G401 (cell line): ENCODE measurements around the gene TTLL8. TPM values are rescaled to one million over a fixed set of nuclear protein-coding genes. Genes with fewer than 3 reads are reported as not detected.

ENCODE experiments used
- DNase-seq: peaks from one replicate; pipeline ENCODE4 v3.0.0-alpha.2; 2015; ENCODE audit warnings: low spot score
- in situ Hi-C: cut with HindIII; loops from 2 replicates; pipeline ENCODE4 v1.10.0; 2016; ENCODE audit warnings: low sequenced_read_pairs, mixed read lengths
- total RNA-seq: library from RNA; depleted of rRNA; stranded (reverse); fragments of >200 nt; shearing (Covaris generic); gene quantifications from 2 replicates; pipeline ENCODE4 v1.2.3, GENCODE V29; 2014

Gene TTLL8
- total RNA-seq, 1 experiment from 2014 or later, result not detected

GRCh38 chr22:50084080-50084477 is 26.0 kb upstream of the TTLL8 start:
- in situ Hi-C loops, result no loop called here

GRCh38 chr22:50083462-50084079 is 25.5 kb upstream of the TTLL8 start:
- DNase-seq, result no peak
- in situ Hi-C loops, result no loop called here

More at GRCh38 chr22:50084080-50084477, 26.0 kb upstream of the TTLL8 start:
- no peak for DNase-seq

- in situ Hi-C loops, result no loop called here
- no peak for DNase-seq
Observed at GRCh38 chr22:50082961-50083461, 24.9 kb upstream of the TTLL8 start.

DNA sequence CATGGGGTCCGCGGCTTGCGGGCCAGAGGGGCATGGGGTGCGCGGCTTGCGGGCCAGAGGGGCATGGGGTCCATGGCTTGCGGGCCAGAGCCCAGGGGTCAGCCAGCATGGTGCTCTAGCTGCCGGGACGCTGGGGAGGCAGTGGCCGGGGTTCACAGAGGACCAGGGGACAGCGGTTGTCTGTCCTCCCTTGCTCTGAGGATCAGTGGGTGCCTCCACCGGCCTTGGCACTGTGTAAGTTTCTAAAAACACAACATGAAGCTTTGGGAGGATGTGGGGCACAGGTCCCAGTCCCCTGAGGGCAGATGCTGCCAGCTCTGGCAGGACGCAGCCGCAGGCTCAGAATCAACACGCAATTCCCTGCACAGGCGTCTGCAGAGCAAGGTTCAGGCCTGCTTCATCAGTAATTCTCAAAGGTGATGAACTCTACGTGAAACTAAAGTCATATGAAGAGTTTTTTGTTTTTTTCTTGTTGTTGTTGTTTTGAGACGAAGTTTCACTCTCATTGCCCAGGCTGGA is 24.2 kb upstream of the TTLL8 start:
- DNase-seq, result no peak
- in situ Hi-C loops, result no loop called here

DNA sequence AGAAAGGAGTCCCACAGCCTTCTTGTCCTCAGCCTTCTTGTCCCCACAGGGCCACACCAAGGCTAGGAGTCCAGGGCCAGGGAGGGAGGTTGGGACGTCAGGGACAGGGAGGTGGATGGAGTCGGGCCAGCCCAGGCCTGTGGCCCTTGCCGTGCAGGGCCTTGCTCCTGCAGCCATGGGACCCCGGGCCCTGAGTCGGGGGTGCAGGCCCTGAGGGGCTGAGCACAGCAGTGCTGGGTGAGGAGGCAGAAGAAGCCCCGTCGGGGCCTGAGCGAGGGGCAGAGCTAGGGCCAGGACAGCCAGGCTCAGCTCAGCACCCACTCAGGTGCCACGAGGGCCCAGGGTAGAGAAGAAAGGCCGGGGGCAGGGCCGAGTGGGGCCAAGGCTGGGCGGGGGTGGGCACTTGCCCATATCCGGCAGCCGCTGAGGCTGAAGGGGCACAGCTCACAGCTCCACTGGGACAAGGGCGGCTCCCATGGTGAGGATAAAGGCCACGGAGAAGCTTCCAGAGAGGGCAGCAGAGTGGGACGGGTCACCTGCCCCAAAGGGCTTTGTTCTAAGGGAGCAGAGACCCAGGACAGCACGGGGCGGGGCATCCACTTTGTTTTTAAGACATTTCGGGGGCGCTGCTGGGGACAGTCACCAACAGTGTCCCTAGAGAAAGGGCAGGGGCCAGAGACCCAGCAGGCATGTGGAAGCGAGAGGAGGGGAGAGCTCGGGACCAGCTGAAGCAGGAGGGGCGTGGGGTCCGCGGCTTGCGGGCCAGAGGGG is 23.5 kb upstream of the TTLL8 start:
- no peak for DNase-seq
- in situ Hi-C loops, result no loop called here

GRCh38 chr22:50080077-50080465 is 22.0 kb upstream of the TTLL8 start:
- DNase-seq, result no peak
- in situ Hi-C loops, result no loop called here

DNA sequence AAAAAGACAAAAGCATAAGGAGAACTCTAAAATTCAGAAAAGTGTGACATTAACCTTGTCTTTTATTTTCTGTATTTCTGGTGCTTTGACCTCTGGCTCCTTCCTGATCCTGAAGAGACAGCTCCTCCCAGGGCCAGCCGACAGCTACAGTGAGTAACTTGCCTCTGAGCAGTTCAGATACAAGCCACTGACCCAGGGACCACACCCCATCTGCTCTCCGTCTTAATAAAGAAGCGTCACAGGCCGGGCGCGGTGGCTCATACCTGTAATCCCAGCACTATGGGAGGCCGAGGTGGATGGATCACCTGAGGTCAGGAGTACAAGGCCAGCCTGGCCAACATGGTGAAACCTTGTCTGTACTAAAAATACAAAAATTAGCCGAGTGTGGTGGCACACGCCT is 20.7 kb upstream of the TTLL8 start:
- in situ Hi-C loops, result no loop called here
- no peak for DNase-seq

DNA sequence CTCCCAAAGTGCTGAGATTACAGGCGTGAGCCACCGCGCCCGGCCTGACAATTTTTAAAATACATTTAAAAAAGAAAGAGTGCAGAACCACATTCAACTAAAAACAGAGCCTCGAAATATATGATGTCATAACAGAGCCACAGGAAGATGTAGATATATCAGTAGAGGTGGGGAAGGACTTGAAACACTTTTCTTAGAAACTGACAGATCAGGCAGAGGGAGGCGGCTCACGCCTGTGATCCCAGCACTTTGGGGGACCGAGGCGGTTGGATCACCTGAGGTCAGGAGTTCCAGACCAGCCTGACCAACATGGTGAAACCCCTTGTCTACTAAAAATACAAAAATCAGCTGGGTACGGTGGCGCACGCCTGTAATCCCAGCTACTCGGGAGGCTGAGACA is 20.1 kb upstream of the TTLL8 start:
- in situ Hi-C loops, result no loop called here
- no peak for DNase-seq

DNA sequence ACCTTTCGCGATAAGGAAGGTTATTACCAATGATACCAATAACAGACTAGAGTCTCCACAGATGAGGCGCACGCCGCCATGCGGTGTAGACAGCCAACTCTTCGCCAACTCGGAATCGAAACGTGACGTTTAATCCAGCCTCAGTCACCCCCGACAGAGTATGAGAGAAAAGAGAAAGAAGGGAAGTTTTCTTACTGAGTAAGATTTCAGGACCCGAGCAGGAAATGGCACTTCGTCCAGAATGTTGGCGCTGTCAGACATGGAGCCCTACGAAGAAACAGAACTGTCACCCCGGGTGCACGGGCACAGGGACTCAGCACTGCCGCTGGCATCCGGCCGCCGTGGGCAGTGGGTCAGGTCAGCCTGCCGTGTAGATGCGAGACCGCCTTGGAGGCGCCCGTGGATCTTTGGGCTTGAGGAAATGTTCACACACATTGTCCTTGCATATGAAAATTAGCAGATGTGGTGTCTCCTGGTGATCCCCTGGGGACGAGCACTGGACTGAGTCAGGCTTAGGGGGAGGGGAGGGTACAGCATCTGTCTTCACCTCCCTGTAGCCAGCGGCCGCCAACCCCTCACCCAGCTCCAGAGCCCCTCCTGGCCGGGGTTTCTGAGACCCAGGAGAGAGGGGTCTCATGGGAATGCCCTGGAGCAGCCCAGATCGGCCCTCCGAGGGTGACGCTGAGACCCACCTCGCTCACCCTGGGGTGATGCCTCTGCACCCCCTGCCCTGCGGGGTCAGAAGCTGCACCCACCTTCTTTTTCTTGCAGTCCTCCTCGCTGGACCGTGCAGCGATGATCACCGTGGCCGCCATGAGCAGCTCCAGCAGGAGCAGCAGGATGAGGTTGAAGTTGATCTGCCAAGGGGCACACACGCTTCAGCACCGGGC is 18.8 kb upstream of the TTLL8 start:
- in situ Hi-C loops, result no loop called here
- DNase-seq, result no peak

DNA sequence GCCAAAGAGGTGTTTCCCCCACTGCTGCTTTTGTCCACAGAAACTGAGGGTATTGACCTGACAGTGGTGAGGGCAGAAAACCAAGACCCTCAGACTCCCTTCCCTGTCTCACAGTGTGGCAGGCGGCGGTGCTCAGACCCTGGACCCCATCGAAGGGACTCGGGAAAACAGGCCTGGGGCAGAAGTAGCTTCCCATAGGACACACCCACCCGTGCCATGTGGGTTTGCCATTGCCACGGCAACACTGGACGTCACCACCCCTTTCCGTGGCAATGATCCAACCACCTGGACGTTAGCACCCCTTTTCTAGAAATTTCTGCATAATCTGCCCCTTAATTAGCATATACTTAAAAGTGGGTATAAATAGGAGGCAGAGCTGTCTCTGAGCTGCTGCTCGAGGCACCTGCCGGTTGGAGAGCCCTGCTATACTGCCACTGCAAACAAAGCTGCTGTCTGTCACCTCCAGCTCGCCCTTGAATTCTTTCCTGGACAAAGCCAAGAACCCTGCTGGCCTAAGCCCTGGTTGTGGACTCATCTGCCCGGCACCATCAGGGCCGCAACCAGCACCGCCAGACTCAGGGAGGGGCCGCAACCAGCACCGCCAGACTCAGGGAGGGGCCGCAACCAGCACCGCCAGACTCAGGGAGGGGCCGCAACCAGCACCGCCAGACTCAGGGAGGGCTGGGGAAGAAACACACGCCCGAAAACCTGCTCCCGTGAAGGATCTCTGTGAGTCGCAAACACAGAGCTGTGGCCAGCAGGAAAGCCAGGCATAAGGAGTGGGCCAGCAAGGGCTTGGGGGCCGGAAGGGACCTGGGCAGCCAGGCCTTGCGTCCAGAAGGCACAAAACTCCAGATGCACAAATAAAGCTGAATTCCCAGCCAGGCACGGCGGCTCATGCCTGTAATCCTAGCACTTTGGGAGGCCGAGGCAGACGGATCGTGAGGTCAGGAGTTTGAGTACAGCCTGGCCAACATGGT is 16.7 kb upstream of the TTLL8 start:
- DNase-seq, result peak; percentile 58

GRCh38 chr22:50074056-50074455 is 16.0 kb upstream of the TTLL8 start:
- in situ Hi-C loops, result no loop called here
- no peak for DNase-seq

More for the DNA sequence above, 16.7 kb upstream of the TTLL8 start:
- in situ Hi-C loops, result no loop called here

DNA sequence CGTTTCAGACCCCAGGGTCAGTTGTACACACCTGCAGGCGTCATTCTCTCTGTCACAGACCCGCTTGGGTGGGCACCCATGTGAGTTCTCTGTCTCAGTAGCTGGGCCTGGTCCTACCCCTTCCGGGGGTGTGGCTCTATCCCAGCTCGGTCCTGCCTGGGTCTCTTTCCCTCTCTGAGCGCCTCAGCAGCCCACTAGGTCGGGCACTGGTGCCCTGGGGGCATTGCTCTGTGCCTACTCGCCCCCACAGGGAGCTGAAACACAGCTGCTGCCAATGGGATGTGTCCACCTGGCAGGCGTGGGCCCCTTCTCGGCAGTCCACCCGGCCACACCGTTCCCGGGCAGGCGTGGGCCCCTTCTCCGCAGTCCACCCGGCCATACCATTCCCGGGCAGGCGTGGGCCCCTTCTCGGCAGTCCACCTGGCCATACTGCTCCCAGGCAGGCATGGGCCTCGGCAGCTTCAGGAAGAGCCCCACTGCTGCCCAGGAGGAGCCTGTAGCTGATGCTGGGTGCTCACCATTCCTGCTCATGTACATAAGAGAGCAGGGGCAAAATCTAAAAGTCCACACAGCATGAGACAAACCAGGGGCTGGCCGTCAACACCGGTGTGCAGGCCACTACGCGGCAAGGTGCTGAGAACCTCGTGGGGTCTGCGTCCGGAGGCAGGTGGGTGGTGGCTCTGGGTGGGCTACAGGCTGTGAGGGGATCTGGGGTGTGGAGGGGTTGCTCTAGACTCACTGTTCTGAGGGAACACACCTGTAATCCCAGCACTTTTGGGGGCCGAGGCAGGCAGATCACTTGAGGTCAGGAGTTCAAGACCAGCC is 14.8 kb upstream of the TTLL8 start:
- DNase-seq, result no peak
- in situ Hi-C loops, result no loop called here

DNA sequence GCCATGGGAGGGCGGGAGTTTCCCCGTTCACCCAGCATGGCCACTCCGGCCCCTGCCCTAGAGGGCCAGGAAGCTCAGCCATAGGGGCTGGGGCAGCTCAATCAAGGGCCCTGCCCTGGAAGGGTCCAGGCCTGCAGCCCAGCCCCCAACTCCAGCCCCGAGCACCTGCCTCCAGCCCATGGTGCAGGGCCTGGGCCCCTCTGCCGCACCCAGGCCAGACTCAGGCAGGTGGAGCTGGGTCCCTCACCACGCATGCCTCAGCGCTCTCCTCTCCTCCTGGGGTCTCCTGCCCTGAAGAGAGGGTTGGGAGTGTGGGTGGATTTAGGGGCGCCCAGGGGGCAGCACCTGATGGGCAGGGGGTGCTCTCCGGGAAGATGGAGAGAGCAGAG is 14.1 kb upstream of the TTLL8 start:
- DNase-seq, result no peak
- in situ Hi-C loops, result no loop called here

DNA sequence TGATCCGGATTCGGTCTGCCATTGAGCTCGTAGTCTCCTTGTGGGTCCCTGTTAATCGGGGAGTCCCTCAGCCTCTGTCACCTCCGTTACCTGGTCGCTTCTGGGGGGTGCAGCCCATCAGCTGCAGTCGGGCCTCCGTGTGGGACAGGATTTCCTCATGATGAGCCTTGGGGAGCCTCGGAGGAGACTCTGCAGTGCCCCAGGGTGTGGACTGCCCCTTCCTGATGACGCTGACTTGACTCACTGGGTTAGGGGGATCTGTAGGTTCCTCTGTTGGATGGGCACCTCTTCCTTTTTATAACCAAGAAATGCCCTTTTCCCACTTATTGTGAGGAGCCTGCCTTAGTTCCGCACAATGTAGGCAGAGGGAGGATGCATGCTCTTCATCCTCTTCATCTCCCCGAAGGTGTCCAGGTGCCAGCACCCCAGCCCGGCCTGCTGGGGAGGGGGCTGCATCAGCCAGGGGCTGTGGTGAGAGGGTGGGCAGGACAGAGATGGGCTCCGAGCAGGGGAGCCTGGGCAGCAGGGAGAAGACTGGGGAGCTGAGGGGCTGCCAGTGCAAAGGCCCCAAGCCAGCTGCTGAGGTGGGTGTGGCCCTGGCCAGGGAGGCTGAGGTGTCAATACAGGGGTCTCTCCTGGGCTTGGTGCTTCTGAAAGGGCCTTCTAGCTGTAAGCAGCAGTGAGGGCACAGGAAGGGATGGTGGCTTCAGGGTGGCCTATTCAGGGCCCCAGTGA is 13.5 kb upstream of the TTLL8 start:
- DNase-seq, result no peak
- in situ Hi-C loops, result no loop called here

DNA sequence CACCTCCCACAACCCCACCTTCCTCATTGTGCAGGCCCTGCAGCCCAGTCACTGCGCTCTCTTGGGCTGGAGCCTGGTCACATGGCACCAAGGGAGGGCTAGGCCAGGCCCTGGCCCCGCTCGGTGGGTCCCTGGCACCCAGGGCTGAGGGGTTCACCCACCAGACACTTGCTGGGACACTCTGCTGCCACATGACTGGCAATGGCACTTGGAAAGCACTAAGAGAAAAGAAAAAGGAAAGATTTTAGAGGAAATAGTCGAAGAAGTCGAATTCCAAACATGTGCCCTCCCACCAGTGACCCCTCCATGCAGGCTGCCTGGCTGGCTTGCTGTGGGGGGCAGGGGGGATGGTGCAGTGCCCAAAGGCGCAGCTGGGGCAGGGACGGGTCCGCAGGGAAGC is 12.3 kb upstream of the TTLL8 start:
- no peak for DNase-seq
- in situ Hi-C loops, result no loop called here

DNA sequence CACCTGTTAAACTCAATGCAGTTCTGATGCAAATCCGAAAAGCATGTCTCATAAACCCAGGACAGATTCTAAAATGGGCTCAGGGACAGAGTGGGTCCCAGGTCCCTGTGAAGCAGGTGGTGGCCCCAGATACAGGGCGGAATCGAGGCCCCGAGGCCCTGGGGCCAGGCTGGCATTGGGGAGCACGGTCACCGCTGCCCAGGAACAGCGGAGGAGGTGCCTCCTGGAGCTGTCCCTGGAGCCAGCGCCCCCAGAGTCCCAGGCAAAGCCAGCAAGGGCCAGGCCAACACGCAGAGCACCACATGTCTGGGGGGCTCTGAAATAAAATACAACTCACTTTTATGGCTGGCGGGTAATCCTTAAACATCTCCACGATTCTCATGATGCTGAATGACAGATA is 10.0 kb upstream of the TTLL8 start:
- DNase-seq, result no peak
- in situ Hi-C loops, result no loop called here

- in situ Hi-C loops, result no loop called here
- no peak for DNase-seq
Observed at GRCh38 chr22:50067244-50067643, 9.1 kb upstream of the TTLL8 start.
